ACC112 (cell line): Measurements from ENCODE around the gene MYO15B.

Source experiments
- H2AFZ ChIP-seq: fragments of 200-600 bp; sonication (generic); one replicate; pipeline ENCODE4 v1.6.0; 2017; ENCODE audit warnings: antibody characterized with exemption, low read length; ENCODE audit not compliant: unreplicated experiment
- H3K27ac ChIP-seq: fragments of 200-600 bp; sonication (generic); 2 replicates; pipeline ENCODE4 v1.5.1; 2014; ENCODE audit warnings: low read depth, mild to moderate bottlenecking, antibody characterized with exemption, low read length, moderate library complexity
- H3K27me3 ChIP-seq: fragments of 200-600 bp; sonication (generic); 2 replicates; pipeline ENCODE4 v1.6.1; 2014; ENCODE audit warnings: mild to moderate bottlenecking, antibody characterized with exemption, low read length, moderate library complexity, mixed read lengths; ENCODE audit not compliant: insufficient read depth
- H3K36me3 ChIP-seq: fragments of 200-600 bp; sonication (generic); 2 replicates; pipeline ENCODE4 v1.6.1; 2016; ENCODE audit warnings: mild to moderate bottlenecking, antibody characterized with exemption, low read length, moderate library complexity, mixed read lengths; ENCODE audit not compliant: insufficient read depth
- H3K4me1 ChIP-seq: fragments of 200-600 bp; sonication (generic); one replicate; pipeline ENCODE4 v1.6.1; 2016; ENCODE audit warnings: low read length, mixed read lengths; ENCODE audit not compliant: insufficient read depth, unreplicated experiment, control insufficient read depth
- H3K4me3 ChIP-seq: fragments of 200-600 bp; sonication (generic); 2 replicates; pipeline ENCODE4 v1.5.1; 2014; ENCODE audit warnings: mild to moderate bottlenecking, low read depth, low read length
- H3K79me2 ChIP-seq: fragments of 200-600 bp; sonication (generic); one replicate; pipeline ENCODE4 v1.6.0; 2016; ENCODE audit warnings: low read length; ENCODE audit not compliant: control insufficient read depth, unreplicated experiment, insufficient read depth

Gene MYO15B

DNA sequence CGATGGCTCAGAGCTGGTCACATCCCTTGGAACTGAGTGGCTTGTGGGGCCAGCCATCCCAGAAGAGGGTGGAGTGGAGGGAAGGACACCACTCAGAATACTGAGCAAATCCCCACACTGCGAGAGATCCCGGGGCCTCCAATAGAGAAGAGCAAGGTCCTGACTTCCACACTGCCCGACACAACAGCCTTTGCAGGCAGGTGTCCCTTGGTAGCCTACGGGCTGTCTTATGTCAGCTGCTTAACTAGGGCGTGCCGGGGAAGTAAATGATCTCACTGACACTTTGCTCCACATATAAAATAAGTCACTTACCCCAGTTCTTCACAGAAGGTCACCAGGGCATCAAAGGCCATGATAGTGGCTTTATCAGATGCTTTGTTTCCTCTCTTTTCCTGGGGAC, 63.3 kb downstream of the MYO15B start:
- Histone ChIP-seq H3K79me2 (no peaks in the 10 kb centered on the region), H3K4me1 (no peaks in the 10 kb centered on the region), H3K27ac (no peak overlapping the region), H3K36me3 (no peaks in the 10 kb centered on the region; the same call in 1 of the 2 replicates), H2AFZ (no peak overlapping the region), H3K4me3 (no peak overlapping the region), H3K27me3 (no peaks in the 10 kb centered on the region)

- no peak overlapping the region for H3K27ac ChIP-seq
- H3K79me2 ChIP-seq, result no peaks in the 10 kb centered on the region
- H3K4me3 ChIP-seq, result no peak overlapping the region
- no peaks in the 10 kb centered on the region for H3K4me1 ChIP-seq
- no peak overlapping the region for H2AFZ ChIP-seq
- H3K27me3 ChIP-seq, result no peaks in the 10 kb centered on the region
- peaks cover 3% of the 10 kb centered on the region for H3K36me3 ChIP-seq
Observed at GRCh38 chr17:75652341-75652740, 64.7 kb downstream of the MYO15B start.

- no peaks in the 10 kb centered on the region for H3K4me1 ChIP-seq
- H2AFZ ChIP-seq, result no peak overlapping the region
- no peak overlapping the region for H3K27ac ChIP-seq
- H3K79me2 ChIP-seq, result no peaks in the 10 kb centered on the region
- H3K27me3 ChIP-seq, result no peaks in the 10 kb centered on the region
- H3K36me3 ChIP-seq, result peaks cover 4% of the 10 kb centered on the region
- no peak overlapping the region for H3K4me3 ChIP-seq
Observed at GRCh38 chr17:75652934-75653549, 65.4 kb downstream of the MYO15B start.

- Histone ChIP-seq H3K79me2 (no peaks in the 10 kb centered on the region), H3K4me3 (no peak overlapping the region), H3K36me3 (peaks cover 4% of the 10 kb centered on the region), H3K4me1 (no peaks in the 10 kb centered on the region), H2AFZ (no peak overlapping the region), H3K27ac (no peak overlapping the region), H3K27me3 (no peaks in the 10 kb centered on the region)
Observed at GRCh38 chr17:75654176-75654575, 66.6 kb downstream of the MYO15B start.

GRCh38 chr17:75658237-75658636, 70.6 kb downstream of the MYO15B start:
- Histone ChIP-seq H3K79me2 (no peaks in the 10 kb centered on the region), H3K27ac (no peak overlapping the region), H3K4me1 (no peaks in the 10 kb centered on the region), H3K36me3 (peaks cover 22% of the 10 kb centered on the region), H3K27me3 (no peaks in the 10 kb centered on the region), H2AFZ (no peak overlapping the region), H3K4me3 (no peak overlapping the region)

DNA sequence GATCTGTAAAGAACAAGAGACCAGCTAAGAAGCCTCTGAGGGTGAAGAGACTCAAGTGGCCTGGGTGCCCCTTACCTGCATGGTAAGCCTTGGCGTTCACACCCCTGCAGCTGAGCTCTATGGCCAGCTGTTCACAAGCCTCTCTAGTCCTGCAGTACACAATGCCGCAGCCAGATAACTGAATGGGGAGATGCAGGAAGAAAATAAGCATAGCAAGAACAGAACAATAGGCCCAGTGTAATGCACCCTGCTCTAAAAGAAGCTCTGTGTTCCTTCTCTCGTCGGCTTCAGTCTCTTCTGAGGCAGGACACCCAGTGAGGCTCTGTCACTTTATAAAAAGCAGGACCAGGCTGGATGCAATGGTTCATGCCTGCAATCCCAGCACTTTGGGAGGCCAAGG, 73.9 kb downstream of the MYO15B start:
- Histone ChIP-seq H3K27me3 (no peaks in the 10 kb centered on the region), H3K27ac (no peak overlapping the region), H3K79me2 (peaks cover 9% of the 10 kb centered on the region), H3K4me1 (peaks cover 7% of the 10 kb centered on the region), H3K36me3 (peaks cover 22% of the 10 kb centered on the region), H3K4me3 (no peak overlapping the region), H2AFZ (no peak overlapping the region)

GRCh38 chr17:75662511-75662910, 74.9 kb downstream of the MYO15B start:
- Histone ChIP-seq H2AFZ (no peak overlapping the region), H3K36me3 (peaks cover 18% of the 10 kb centered on the region), H3K79me2 (peaks cover 18% of the 10 kb centered on the region), H3K4me3 (no peak overlapping the region), H3K27me3 (no peaks in the 10 kb centered on the region), H3K4me1 (peaks cover 7% of the 10 kb centered on the region), H3K27ac (no peak overlapping the region)

- Histone ChIP-seq H2AFZ (no peak overlapping the region), H3K4me1 (peaks cover 14% of the 10 kb centered on the region), H3K4me3 (no peak overlapping the region), H3K27ac (no peak overlapping the region), H3K79me2 (peaks cover 34% of the 10 kb centered on the region), H3K36me3 (peaks cover 18% of the 10 kb centered on the region), H3K27me3 (no peaks in the 10 kb centered on the region)
Observed at GRCh38 chr17:75664099-75664549, 76.5 kb downstream of the MYO15B start.

- peaks cover 19% of the 10 kb centered on the region for H3K36me3 ChIP-seq
- no peaks in the 10 kb centered on the region for H3K27me3 ChIP-seq
- peak overlapping the region; percentile 99 for H3K4me3 ChIP-seq
- H3K79me2 ChIP-seq, result peaks cover 52% of the 10 kb centered on the region
- no peak overlapping the region for H3K27ac ChIP-seq
- H3K4me1 ChIP-seq, result peaks cover 14% of the 10 kb centered on the region
- no peak overlapping the region for H2AFZ ChIP-seq
Observed at GRCh38 chr17:75665981-75666380, 78.4 kb downstream of the MYO15B start.

DNA sequence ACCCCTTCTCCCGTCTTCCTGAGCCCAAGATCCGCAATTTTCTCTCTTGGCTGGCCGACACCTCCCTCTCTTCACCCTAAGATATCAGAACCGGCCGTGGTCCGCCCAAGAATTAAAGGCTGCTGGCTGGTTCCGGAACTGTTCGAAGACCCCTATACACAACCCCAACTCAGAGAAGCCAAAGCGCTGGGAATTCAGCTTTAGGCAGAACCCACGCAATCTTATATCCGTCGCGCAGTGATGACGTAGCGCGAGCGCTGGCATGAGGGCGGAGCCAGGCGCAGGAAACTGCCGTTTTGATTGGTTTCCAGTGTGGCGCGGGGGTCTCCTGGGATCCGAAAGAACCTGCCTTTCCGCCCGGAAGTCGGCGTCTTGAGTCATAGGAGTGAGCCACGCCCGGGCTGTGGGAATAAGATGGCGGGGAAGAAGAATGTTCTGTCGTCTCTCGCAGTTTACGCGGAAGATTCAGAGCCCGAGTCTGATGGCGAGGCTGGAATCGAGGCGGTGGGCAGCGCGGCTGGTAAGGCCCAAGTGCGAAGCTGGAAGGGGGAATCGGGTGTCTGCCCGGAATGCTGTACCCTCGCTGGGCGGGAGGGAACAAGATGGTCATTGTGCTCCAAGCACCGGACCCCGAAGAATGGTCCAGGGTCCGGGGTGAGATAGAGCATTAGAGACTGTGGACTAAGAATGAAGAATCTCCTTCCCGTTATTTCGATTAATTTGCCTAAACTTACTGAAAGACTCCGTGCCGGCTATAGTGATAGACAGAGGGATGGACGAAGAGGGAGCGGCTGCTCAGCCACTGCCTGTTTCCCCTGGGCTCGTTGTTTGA, 79.6 kb downstream of the MYO15B start, which contains the start of the genes RECQL5 and SAP30BP:
RECQL5 (minus strand) TSS at position 196 of the 832 bp plus-strand sequence. CDS start 597 bp downstream, outside the sequence.
SAP30BP (plus strand) TSS at position 380 of the 832 bp plus-strand sequence; CDS start at position 415, 35 bp downstream.
- Histone ChIP-seq H3K4me3 (peak within 1 kb of the TSS; percentile 99), H3K79me2 (peaks cover 64% of the 10 kb centered on the region), H3K27me3 (no peaks in the 10 kb centered on the region), H3K27ac (peak within 1 kb of the TSS; percentile 78), H3K36me3 (peaks cover 15% of the 10 kb centered on the region; the same call in 1 of the 2 replicates), H2AFZ (peak within 1 kb of the TSS; percentile 87), H3K4me1 (peaks cover 14% of the 10 kb centered on the region)
